SU-DHL-6 (cell line): ENCODE data around the gene ZCCHC24.
"Not testable (repeated sequence)": the region's sequence is repeated elsewhere in the genome, so short reads cannot be mapped to it uniquely, and the experiment has no call there.

Experiments
- H2AFZ ChIP-seq: fragments of 200-600 bp; sonication (generic); 2 replicates; pipeline ENCODE4 v1.6.1; 2014; ENCODE audit warnings: low read depth, mild to moderate bottlenecking, moderate library complexity, mixed read lengths, antibody characterized with exemption, low read length; ENCODE audit not compliant: severe bottlenecking
- H3F3A ChIP-seq: fragments of 200-600 bp; shearing (Covaris generic); 2 replicates; pipeline ENCODE4 v1.6.0; 2016; ENCODE audit warnings: antibody characterized with exemption, mild to moderate bottlenecking; ENCODE audit not compliant: insufficient read depth
- H3K27ac ChIP-seq: fragments of 200-600 bp; sonication (generic); 2 replicates; pipeline ENCODE4 v1.5.1; 2016; ENCODE audit warnings: low read depth, mild to moderate bottlenecking, low read length, moderate library complexity, mixed read lengths
- H3K27me3 ChIP-seq: fragments of 200-600 bp; sonication (generic), shearing (Covaris generic); 2 replicates; pipeline ENCODE4 v1.6.0; 2014; ENCODE audit warnings: mild to moderate bottlenecking, low read length
- H3K36me3 ChIP-seq: fragments of 200-600 bp; sonication (generic); 2 replicates; pipeline ENCODE4 v1.6.1; 2014; ENCODE audit warnings: mild to moderate bottlenecking, low read length, mixed read lengths
- H3K4me2 ChIP-seq: fragments of 300-600, 200-600 bp; shearing (Covaris generic), sonication (generic); 2 replicates; pipeline ENCODE4 v1.6.0; 2014; ENCODE audit warnings: low read length, low read depth, mild to moderate bottlenecking; ENCODE audit not compliant: poor library complexity, severe bottlenecking
- H3K4me3 ChIP-seq: fragments of 200-600 bp; sonication (generic); 2 replicates; pipeline ENCODE4 v1.5.1; 2014; ENCODE audit warnings: antibody characterized with exemption, low read length, mild to moderate bottlenecking, mixed read lengths; ENCODE audit not compliant: insufficient read depth, poor library complexity, severe bottlenecking
- H3K79me2 ChIP-seq: fragments of 200-600 bp; sonication (generic); 2 replicates; pipeline ENCODE4 v1.6.1; 2014; ENCODE audit warnings: mild to moderate bottlenecking, low read length, moderate library complexity; ENCODE audit not compliant: insufficient read depth
- H3K9ac ChIP-seq: fragments of 200-600 bp; sonication (generic); 2 replicates; pipeline ENCODE4 v1.7.0; 2014; ENCODE audit warnings: mild to moderate bottlenecking, low read length
- H3K9me2 ChIP-seq: fragments of 200-600 bp; sonication (generic); replicated peaks from 2 replicates; pipeline ENCODE4 v1.6.1; 2014; ENCODE audit warnings: low read length; ENCODE audit not compliant: insufficient read depth
- H3K9me3 ChIP-seq: fragments of 200-600 bp; sonication (generic); 2 replicates; pipeline ENCODE4 v1.6.1; 2014; ENCODE audit warnings: low read length, mixed read lengths; ENCODE audit not compliant: insufficient read depth
- H4K20me1 ChIP-seq: fragments of 200-600 bp; sonication (generic); 2 replicates; pipeline ENCODE4 v1.6.1; 2014; ENCODE audit warnings: low read depth, mild to moderate bottlenecking, antibody characterized with exemption, low read length, moderate library complexity, mixed read lengths
- EZH2phosphoT487 ChIP-seq: fragments of 200-600 bp; sonication (generic), shearing (Covaris generic); conservative IDR thresholded peaks from 2 replicates; pipeline ENCODE4 v1.6.1; 2018; ENCODE audit warnings: mild to moderate bottlenecking, antibody characterized with exemption, low read length, moderate library complexity, mixed read lengths
- TF ChIP-seq, protein P1 (sequence below): fragments of 200-600 bp; sonication (generic); IDR thresholded peaks from one replicate; pipeline ENCODE4 v1.5.1; 2017; ENCODE audit warnings: antibody characterized with exemption, mild to moderate bottlenecking, low read length, moderate library complexity; ENCODE audit not compliant: insufficient read depth, poor library complexity, severe bottlenecking

Gene ZCCHC24

DNA sequence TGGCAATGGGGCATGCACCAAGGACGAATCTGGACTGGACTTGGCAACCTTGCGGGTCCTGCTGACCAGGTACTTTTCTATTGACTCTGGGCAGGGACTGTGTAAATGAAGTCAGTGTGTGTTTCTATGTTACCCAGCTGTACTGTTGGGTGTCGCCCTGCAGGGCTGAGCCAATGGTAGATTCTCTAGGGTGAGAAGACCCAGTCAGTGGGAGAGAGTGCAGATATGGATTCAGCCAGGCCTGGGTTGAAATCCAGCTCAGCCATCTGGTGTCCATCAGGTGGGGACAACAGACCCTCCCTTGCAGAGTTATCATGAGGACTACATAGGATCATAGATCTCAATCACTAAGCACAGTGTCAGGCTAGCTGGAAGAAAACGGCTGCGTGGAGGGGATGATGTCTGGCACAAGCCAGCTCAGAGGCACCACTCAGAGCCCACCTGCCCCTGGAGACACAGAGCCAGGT, 103.1 kb downstream of the ZCCHC24 start:
- H3K9me2 ChIP-seq = no peaks in the 10 kb centered on the region
- H3K79me2 ChIP-seq = no peaks in the 10 kb centered on the region
- H3K4me3 ChIP-seq = no peak overlapping the region
- no peaks in the 10 kb centered on the region for H4K20me1 ChIP-seq
- no peak overlapping the region for H3K27ac ChIP-seq
- H3K4me2 ChIP-seq = no peak overlapping the region
- no peak overlapping the region for H3K9ac ChIP-seq
- H2AFZ ChIP-seq = no peak overlapping the region
- no peaks in the 10 kb centered on the region for H3K36me3 ChIP-seq
- TF ChIP-seq, protein P1, sequence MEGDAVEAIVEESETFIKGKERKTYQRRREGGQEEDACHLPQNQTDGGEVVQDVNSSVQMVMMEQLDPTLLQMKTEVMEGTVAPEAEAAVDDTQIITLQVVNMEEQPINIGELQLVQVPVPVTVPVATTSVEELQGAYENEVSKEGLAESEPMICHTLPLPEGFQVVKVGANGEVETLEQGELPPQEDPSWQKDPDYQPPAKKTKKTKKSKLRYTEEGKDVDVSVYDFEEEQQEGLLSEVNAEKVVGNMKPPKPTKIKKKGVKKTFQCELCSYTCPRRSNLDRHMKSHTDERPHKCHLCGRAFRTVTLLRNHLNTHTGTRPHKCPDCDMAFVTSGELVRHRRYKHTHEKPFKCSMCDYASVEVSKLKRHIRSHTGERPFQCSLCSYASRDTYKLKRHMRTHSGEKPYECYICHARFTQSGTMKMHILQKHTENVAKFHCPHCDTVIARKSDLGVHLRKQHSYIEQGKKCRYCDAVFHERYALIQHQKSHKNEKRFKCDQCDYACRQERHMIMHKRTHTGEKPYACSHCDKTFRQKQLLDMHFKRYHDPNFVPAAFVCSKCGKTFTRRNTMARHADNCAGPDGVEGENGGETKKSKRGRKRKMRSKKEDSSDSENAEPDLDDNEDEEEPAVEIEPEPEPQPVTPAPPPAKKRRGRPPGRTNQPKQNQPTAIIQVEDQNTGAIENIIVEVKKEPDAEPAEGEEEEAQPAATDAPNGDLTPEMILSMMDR = no peak
- no peak for TF ChIP-seq EZH2phosphoT487
- no peaks in the 10 kb centered on the region for H3K27me3 ChIP-seq
- H3F3A ChIP-seq = peaks cover 3% of the 10 kb centered on the region
- H3K9me3 ChIP-seq = no peaks in the 10 kb centered on the region

DNA sequence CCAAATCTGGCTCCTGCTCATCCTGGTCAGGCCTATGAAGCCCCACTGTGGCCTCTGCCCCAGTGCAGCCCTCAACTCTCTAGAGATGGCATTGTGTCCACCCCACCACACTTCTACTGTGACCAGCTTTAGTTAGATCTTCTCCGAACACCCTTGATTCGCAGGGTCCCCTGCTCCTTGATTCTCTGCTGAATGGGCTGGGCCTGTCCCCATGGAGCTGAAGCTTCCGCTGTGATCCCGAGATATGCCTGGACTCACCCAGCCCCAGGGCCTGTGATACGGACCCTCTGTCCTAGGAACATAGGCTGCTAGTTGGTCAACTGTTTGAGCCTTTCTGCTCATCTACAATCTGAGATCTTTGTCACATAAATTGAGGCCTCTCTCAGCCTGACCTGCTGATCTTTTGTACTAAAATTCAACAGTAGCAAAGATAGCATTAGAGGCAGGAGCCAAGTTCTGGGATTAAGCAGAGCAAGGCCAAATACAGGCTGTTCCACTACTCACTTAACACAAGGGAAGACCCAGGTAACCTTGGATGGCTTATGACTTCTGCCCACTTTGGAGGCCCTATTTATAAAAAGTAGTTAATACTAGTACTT, 104.7 kb downstream of the ZCCHC24 start:
- Histone ChIP-seq H3K9me3 (no peaks in the 10 kb centered on the region), H3K4me2 (no peak overlapping the region), H4K20me1 (no peaks in the 10 kb centered on the region), H3K36me3 (no peaks in the 10 kb centered on the region), H3K4me3 (no peak overlapping the region), H3K9ac (no peak overlapping the region), H3K27ac (no peak overlapping the region), H3K27me3 (no peaks in the 10 kb centered on the region), H3K79me2 (no peaks in the 10 kb centered on the region), H3K9me2 (no peaks in the 10 kb centered on the region), H2AFZ (no peak overlapping the region), H3F3A (no peaks in the 10 kb centered on the region)
- no peak for TF ChIP-seq EZH2phosphoT487
- TF ChIP-seq, protein P1 = no peak

DNA sequence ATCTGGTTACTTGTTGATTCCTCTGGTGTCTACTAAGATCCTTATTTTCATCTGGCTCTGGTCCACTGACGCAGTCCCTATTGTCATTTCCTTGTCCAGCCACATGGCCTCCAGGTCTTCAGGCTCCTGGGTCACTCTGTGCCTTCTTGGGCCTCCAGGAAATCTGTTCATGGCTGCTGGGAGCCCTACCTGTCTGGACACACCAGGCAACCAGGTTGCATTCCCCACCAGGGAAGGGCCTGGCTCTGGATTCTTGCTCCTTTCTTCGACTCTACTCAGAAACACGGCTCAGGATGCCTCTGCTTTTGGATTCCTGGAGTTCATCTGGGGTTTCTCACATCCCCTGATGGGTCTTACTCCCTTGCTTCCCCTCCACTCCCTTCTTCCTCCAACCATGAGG, 106.2 kb downstream of the ZCCHC24 start:
- Histone ChIP-seq H3K9ac (no peak overlapping the region), H2AFZ (no peak overlapping the region), H3K27ac (no peak overlapping the region), H3K9me3 (no peaks in the 10 kb centered on the region), H3K9me2 (no peaks in the 10 kb centered on the region), H3K4me3 (no peak overlapping the region), H3F3A (no peaks in the 10 kb centered on the region), H4K20me1 (no peaks in the 10 kb centered on the region), H3K36me3 (no peaks in the 10 kb centered on the region), H3K4me2 (no peak overlapping the region), H3K27me3 (no peaks in the 10 kb centered on the region), H3K79me2 (no peaks in the 10 kb centered on the region)
- TF ChIP-seq, protein P1 = no peak
- TF ChIP-seq EZH2phosphoT487 = no peak

DNA sequence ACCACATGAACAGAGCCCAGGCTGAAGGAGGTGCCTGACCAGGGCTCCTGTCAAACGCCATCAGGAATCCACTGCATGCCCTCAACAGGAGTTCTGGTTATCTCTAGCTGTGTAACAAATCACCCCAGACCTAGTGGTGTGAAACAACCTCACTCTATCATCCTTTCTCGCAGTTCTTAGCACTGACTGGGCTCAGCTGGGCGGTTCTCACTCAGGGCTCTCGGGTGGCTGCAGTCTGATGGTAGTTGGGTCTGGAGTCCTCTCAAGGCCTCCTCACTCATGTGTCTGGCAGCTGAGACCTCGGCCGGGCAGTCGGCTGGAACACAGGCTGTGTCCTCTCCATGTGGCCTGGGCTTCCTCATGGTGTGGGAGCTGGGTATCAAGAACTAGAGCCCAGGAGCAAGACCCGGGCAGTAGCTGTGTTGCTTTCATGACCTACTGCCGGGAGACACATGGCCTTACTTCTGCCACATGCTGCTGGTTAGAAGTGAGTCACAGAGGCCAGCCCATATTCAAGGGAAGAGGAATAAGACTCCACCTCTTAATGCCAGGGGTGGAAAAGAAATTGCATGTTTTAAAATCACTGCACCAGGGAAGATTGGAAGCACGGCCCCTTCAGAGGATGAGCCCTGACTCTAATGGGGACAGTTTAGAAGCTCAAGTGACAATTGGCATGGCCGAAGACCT, 107.5 kb downstream of the ZCCHC24 start:
- H3K9me2 ChIP-seq, H3K4me2 ChIP-seq, H3K27me3 ChIP-seq, H3K36me3 ChIP-seq, H3K9ac ChIP-seq, H3F3A ChIP-seq, H4K20me1 ChIP-seq, H3K79me2 ChIP-seq, H3K9me3 ChIP-seq, H2AFZ ChIP-seq, H3K27ac ChIP-seq, H3K4me3 ChIP-seq: not testable (repeated sequence)
